Measurements from ENCODE around the gene NTF3. TPM values are rescaled to one million over a fixed set of nuclear protein-coding genes. Genes with fewer than 3 reads are reported as not detected.

Gene NTF3
- total and polyA plus RNA-seq, 2 of the 8 experiments (the other 6 are each of a cell fraction or from before 2014, with no cell fraction given), result 1.4 to 2.3 TPM

- TF ChIP-seq ASH2L (IDR thresholded peaks at IDR 0.05; ENCODE audit: low read length) (no peak), EGR1 (IDR thresholded peaks at IDR 0.05; ENCODE audit: borderline replicate concordance, low read depth, low read length) (no peak), NANOG (IDR thresholded peaks at IDR 0.05; ENCODE audit: insufficient read depth, low read depth, low read length, poor library complexity, severe bottlenecking) (no peak), CTBP2 (IDR thresholded peaks at IDR 0.05; ENCODE audit: borderline replicate concordance, insufficient read depth, insufficient read length, low read length) (no peak), BRCA1 (IDR thresholded peaks at IDR 0.05; ENCODE audit: low read depth, low read length) (no peak), GTF2F1 (IDR thresholded peaks at IDR 0.05; ENCODE audit: borderline replicate concordance, low read depth, low read length) (no peak), E2F6 (IDR thresholded peaks at IDR 0.05) (no peak)
Observed at GRCh38 chr12:5465384-5465783, 33.5 kb downstream of the NTF3 start (continued).
